ENCODE results near the gene C13orf46.

- TF ChIP-seq POLR2A (IDR thresholded peaks at IDR 0.05; ENCODE audit: low read length): no peak
- no peak for TF ChIP-seq GATA1 (IDR thresholded peaks at IDR 0.05; ENCODE audit: low read depth, low read length)
These were observed 66.0 kb downstream of the C13orf46 start for GRCh38 chr13:113907635-113908617.
